RWPE1 (cell line): ENCODE results near the gene ZSWIM6.

ENCODE experiments used
- CTCF ChIA-PET: fragments of 350-600 bp; sonication (Branson Sonifier 250); formaldehyde crosslinking; extraction: SDS; loops from one replicate; lab custom pipeline; 2021; lab: Yijun Ruan, JAX
- POLR2A ChIA-PET: fragments of 400-600 bp; formaldehyde crosslinking; extraction: SDS; loops from one replicate; lab custom pipeline; 2020; ENCODE audit warnings: antibody characterized with exemption; ENCODE audit not compliant: low non-redundant PET; lab: Yijun Ruan, JAX
- DNase-seq: peaks from one replicate; pipeline ENCODE4 v3.0.0; 2012; ENCODE audit warnings: low spot score
- H3K27ac ChIP-seq: fragments of 450-650 bp; 2 replicates; pipeline ENCODE4 v1.5.1; 2017
- TF ChIP-seq, protein P1 (sequence below): fragments of 450-650 bp; conservative IDR thresholded peaks from 2 replicates; pipeline ENCODE4 v1.5.1; 2017; ENCODE audit warnings: low read depth, mild to moderate bottlenecking

The ZSWIM6 gene

DNA sequence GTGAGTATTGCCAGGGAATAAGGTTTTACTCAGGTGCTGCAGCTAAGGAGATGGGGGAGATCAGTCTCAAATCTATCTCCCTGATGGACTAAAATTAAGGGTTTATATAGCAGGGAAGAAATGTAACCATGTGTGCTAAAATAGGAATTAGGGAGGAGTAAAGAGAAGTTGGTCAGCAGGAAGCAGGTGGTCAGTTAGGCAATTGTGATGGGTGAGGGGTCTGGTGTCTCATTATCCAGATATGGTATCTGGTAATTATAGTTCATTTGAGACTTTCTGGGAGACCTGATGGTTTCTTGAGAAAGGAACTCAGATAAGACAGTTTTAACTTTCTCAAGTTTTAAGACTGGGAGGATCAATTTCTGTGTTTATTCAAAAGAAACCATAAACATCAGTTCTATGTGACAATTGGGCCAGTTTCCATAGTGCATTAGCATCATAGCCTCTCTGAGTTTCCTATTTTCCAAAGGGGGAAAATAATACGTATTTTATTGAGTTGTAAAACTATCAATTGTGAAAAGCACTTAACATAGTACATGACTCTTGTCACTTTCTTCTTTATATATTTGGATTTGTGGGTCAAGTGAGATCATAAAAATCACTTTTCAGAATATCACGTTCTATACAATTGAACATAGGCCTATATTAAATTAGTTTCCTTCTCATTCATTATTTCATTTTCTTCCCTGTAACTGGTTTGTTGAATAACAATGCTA, 115.9 kb downstream of the ZSWIM6 start:
- H3K27ac ChIP-seq, result no peak overlapping the region
- ChIA-PET POLR2A (no interaction called here), CTCF (interaction anchor here (0.6 to 0.7 kb wide), 2 partner anchors 18 to 574 kb away, joined by 3 to 4 read pairs; no protein-coding TSS in a partner anchor)
- TF ChIP-seq, protein P1, sequence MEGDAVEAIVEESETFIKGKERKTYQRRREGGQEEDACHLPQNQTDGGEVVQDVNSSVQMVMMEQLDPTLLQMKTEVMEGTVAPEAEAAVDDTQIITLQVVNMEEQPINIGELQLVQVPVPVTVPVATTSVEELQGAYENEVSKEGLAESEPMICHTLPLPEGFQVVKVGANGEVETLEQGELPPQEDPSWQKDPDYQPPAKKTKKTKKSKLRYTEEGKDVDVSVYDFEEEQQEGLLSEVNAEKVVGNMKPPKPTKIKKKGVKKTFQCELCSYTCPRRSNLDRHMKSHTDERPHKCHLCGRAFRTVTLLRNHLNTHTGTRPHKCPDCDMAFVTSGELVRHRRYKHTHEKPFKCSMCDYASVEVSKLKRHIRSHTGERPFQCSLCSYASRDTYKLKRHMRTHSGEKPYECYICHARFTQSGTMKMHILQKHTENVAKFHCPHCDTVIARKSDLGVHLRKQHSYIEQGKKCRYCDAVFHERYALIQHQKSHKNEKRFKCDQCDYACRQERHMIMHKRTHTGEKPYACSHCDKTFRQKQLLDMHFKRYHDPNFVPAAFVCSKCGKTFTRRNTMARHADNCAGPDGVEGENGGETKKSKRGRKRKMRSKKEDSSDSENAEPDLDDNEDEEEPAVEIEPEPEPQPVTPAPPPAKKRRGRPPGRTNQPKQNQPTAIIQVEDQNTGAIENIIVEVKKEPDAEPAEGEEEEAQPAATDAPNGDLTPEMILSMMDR, result no peak
- no peak for DNase-seq

DNA sequence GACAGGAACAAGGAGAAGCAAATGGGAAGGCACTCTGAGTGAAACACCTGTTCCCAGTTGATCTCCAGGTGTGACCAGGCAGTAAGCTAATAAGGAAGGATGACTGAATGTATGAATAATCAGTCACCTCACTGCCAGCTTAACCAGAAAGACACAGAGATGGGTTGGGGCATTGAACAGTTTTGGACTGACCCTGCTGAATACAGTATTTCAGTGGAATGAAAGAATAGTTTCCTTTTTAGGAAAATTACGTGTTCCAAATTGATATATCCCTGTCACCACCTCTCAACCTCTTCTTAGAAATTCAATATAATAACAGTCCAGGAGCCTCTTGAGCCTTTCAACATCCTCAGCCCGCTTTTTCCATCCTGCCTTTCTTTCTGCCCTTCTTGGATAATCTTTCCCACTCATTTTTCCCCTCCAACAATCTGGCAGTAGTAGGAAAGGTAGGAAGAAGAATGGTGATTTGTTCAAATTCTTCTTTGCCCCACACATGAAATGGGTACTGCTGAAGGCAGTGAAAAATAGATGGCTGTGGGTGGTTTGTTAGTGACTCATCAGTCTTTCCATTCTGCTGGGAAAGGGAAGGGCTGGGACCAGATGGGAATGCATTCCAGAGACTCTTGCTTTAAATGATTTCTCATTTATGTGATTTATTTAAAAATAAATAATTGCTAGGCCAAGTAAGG, 117.9 kb downstream of the ZSWIM6 start:
- no peak overlapping the region for H3K27ac ChIP-seq
- TF ChIP-seq, protein P1, result no peak
- peak; percentile 86 for DNase-seq
- CTCF ChIA-PET, result no interaction called here
- POLR2A ChIA-PET, result no interaction called here

DNA sequence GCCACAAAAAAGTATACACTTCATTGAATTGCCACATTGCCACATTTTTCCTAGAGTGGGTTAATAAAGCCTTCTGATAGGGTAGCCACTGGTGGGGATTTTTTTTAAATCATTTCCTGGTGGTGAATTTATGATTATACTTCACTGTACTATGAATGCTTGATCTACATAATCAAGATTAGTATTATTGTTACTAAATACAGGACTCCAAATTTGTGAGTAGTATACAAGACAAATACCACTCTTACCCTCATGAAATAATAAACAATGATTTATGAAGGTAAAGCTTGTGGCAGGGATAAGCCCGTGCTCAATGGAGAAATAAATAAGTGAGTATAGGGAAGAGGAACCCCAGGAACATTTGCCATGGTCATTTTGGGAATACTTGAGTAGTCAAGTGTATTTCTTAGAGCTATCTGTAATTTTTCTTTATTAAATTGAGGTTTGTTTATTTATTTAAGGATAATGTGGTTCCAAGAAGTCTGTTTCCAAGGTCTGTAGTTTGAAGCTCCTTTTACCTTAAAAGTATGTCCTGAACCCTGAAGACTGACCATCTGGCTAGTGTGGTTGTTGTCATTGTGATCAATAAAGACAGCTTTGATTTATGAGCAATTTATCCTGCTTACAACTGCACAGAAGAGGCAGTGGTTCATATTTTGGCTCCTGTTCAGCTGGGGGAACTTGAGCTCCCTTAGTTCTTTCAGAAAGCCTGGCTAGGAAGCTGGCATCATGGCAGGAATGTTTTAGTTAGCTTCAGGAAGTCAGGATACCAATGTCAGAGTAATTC, 118.6 kb downstream of the ZSWIM6 start:
- TF ChIP-seq, protein P1, result no peak
- DNase-seq, result peak; percentile 23
- no peak overlapping the region for H3K27ac ChIP-seq
- ChIA-PET CTCF (no interaction called here), POLR2A (no interaction called here)

DNA sequence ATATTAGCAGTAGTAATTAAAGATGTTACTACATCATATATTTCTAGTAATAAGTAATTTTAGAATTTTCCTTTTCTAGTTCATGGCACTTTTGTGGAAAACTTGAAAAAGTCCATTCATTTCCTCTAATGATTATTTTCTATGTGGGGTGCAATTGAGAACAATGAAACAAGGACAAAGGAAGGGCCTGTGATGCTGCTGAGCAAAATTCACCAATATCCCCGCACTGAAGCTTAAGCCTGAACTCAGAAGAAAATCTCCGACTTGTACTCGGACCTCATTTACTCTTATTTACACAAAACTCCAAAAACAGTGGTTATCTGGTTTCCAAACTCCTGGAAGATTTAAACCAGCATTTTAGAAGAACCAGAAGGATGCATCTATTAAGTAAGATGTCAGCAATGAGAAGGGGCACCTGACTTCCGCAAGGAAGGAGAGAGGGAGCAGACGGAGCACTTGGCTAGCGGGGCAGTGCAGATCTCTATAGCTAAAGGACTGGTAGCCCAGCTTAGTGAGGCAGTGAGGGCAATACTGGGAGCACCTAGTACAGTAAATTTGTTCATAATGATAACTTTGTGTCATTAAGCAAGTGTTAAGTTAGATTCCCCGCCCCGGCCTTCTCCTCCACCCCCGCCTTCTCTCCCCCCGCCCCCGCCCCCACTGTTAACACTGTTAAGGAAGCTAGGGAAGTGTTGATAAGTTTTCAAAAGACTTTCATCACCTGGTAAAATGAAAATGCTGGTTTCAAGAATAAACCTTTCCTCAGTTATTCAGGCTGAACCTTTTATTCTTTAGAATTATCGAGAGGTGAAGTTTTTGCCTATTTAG, 123.3 kb downstream of the ZSWIM6 start:
- ChIA-PET CTCF (interaction anchor here (0.7 to 0.9 kb wide), 3 partner anchors 15 to 479 kb away, joined by 3 read pairs; no protein-coding TSS in a partner anchor), POLR2A (no interaction called here)
- TF ChIP-seq, protein P1, result no peak
- no peak overlapping the region for H3K27ac ChIP-seq
- no peak for DNase-seq

DNA sequence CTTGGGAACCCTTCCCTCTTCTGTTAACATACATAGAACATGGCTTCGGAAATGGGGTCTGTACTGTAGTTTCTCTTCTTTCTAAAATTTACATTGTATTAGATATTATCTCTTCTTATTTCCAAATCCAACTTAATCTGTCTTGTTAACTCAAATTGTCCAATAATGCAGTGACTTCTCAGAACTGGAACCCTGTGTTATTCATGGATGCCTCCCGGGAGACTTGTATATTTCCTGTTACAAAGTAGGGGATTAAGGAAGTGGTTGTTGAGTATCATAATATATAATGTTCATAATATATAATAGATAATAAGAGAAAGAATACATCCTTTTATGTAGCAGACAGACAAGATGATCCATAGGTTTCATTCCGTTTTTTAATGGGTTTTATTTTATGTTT, 128.4 kb downstream of the ZSWIM6 start:
- ChIA-PET CTCF (no interaction called here), POLR2A (no interaction called here)
- H3K27ac ChIP-seq, result no peak overlapping the region
- no peak for DNase-seq
- TF ChIP-seq, protein P1, result no peak
